HepG2 (cell line): ENCODE measurements around the gene IL22. TPM values are rescaled to one million over a fixed set of nuclear protein-coding genes. Genes with fewer than 3 reads are reported as not detected.
A peak's percentile ranks its signal among the peaks of the same experiment; 100 is the strongest.

Experiments used
- GABPB1 ChIP-seq: IDR thresholded peaks from 2 replicates; pipeline ENCODE4 v1.6.1; 2016; ENCODE audit warnings: mild to moderate bottlenecking, missing genetic modification reagents, moderate library complexity, missing compliant biosample characterization
- HNRNPK ChIP-seq: fragments of 200-400 bp; formaldehyde crosslinking; IDR thresholded peaks from 2 replicates; pipeline ENCODE4 v1.6.1; 2018; ENCODE audit warnings: low read length, low read depth, moderate library complexity, mild to moderate bottlenecking; ENCODE audit not compliant: poor library complexity, severe bottlenecking
- KLF15 ChIP-seq: sonication (generic); formaldehyde crosslinking; IDR thresholded peaks from 2 replicates; pipeline ENCODE4 v1.8.1; 2023; ENCODE audit warnings: borderline replicate concordance, mild to moderate bottlenecking, inconsistent platforms, missing genetic modification reagents, mixed read lengths
- RFXANK ChIP-seq: IDR thresholded peaks from 2 replicates; pipeline ENCODE4 v1.6.1; 2016
- SP1 ChIP-seq, 2 experiments: fragments of 450-650 bp in 1 of 2; sonication (generic) in 1 of 2; formaldehyde crosslinking in 1 of 2; IDR thresholded peaks; 2 replicates each; pipeline versions ENCODE4 v1.4.0 to v1.6.1; 2016 to 2020; ENCODE audit warnings: missing genetic modification reagents in 1 of 2
- YEATS4 ChIP-seq: sonication (generic); formaldehyde crosslinking; IDR thresholded peaks from 2 replicates; pipeline ENCODE4 v1.4.0; 2020; ENCODE audit warnings: missing genetic modification reagents, borderline replicate concordance
- polyA plus RNA-seq, 8 experiments: library from polyadenylated mRNA; depleted of rRNA in 3 of 8; stranded (reverse) in 7 of 8; unstranded in 1 of 8; fragments of >200 nt; fragmentation: Illumina TruSeq in 4 of 8; extraction: Trizol in 4 of 8; gene quantifications; 2 replicates each; pipeline versions ENCODE4 v1.2.1 to v1.2.3, GENCODE V29; 2011 to 2016; ENCODE audit warnings: low read depth in 4 of 8, missing spikeins in 1 of 8, mixed read lengths in 1 of 8; ENCODE audit not compliant: insufficient read depth in 1 of 8
- total RNA-seq, 5 experiments: library from RNA; depleted of rRNA; stranded (reverse); fragments of >200 nt; fragmentation: Illumina TruSeq; extraction: Trizol; gene quantifications; 2 replicates each; pipeline ENCODE4 v1.2.3, GENCODE V29; 2016; ENCODE audit warnings: low read depth in 1 of 5
- TF ChIP-seq, protein P1 (sequence below): sonication (generic); formaldehyde crosslinking; IDR thresholded peaks from 2 replicates; pipeline ENCODE4 v1.4.0; 2020; ENCODE audit warnings: missing genetic modification reagents, mild to moderate bottlenecking, borderline replicate concordance
- TF ChIP-seq, protein P2 (sequence below): sonication (generic); formaldehyde crosslinking; IDR thresholded peaks from one replicate; pipeline ENCODE4 v1.5.1; 2020; ENCODE audit warnings: mild to moderate bottlenecking, missing genetic modification reagents; ENCODE audit errors: not compliant biosample characterization

Gene IL22
- total and polyA plus RNA-seq, 2 of the 13 experiments (the other 11 are each of a cell fraction or from before 2014, with no cell fraction given) = not detected

DNA sequence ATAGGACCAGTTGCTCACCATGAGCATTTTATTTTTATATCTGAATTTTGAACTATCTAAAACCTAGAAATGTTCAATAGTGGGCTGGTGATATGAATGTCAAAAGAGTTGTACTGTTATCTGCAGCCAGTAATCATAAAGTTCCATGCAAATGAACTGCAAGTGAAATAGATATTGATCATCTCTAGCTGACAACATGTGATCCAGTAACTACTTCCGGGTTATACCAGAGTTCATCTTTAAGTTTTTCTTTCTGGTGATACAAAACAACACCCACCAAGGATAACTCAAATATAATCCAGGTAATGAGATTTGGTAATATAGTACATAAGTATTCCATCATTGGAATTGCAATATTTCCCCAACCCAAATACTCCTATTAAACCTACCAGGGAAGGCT lies 31.9 kb downstream of the IL22 start (continued):
- TF ChIP-seq GABPB1 (CRISPR knock-in tag) (peak; percentile 52), KLF15 (CRISPR knock-in tag) (no peak), HNRNPK (no peak), SP1 (IDR thresholded peaks at IDR 0.05) (no peak), SP1 (CRISPR knock-in tag; IDR thresholded peaks at IDR 0.05) (no peak), YEATS4 (CRISPR knock-in tag) (no peak), RFXANK (CRISPR knock-in tag) (no peak)
- TF ChIP-seq, protein P1, sequence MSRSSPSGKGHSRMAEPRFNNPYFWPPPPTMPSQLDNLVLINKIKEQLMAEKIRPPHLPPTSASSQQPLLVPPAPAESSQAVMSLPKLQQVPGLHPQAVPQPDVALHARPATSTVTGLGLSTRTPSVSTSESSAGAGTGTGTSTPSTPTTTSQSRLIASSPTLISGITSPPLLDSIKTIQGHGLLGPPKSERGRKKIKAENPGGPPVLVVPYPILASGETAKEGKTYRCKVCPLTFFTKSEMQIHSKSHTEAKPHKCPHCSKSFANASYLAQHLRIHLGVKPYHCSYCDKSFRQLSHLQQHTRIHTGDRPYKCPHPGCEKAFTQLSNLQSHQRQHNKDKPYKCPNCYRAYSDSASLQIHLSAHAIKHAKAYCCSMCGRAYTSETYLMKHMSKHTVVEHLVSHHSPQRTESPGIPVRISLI = no peak
- TF ChIP-seq, protein P2, sequence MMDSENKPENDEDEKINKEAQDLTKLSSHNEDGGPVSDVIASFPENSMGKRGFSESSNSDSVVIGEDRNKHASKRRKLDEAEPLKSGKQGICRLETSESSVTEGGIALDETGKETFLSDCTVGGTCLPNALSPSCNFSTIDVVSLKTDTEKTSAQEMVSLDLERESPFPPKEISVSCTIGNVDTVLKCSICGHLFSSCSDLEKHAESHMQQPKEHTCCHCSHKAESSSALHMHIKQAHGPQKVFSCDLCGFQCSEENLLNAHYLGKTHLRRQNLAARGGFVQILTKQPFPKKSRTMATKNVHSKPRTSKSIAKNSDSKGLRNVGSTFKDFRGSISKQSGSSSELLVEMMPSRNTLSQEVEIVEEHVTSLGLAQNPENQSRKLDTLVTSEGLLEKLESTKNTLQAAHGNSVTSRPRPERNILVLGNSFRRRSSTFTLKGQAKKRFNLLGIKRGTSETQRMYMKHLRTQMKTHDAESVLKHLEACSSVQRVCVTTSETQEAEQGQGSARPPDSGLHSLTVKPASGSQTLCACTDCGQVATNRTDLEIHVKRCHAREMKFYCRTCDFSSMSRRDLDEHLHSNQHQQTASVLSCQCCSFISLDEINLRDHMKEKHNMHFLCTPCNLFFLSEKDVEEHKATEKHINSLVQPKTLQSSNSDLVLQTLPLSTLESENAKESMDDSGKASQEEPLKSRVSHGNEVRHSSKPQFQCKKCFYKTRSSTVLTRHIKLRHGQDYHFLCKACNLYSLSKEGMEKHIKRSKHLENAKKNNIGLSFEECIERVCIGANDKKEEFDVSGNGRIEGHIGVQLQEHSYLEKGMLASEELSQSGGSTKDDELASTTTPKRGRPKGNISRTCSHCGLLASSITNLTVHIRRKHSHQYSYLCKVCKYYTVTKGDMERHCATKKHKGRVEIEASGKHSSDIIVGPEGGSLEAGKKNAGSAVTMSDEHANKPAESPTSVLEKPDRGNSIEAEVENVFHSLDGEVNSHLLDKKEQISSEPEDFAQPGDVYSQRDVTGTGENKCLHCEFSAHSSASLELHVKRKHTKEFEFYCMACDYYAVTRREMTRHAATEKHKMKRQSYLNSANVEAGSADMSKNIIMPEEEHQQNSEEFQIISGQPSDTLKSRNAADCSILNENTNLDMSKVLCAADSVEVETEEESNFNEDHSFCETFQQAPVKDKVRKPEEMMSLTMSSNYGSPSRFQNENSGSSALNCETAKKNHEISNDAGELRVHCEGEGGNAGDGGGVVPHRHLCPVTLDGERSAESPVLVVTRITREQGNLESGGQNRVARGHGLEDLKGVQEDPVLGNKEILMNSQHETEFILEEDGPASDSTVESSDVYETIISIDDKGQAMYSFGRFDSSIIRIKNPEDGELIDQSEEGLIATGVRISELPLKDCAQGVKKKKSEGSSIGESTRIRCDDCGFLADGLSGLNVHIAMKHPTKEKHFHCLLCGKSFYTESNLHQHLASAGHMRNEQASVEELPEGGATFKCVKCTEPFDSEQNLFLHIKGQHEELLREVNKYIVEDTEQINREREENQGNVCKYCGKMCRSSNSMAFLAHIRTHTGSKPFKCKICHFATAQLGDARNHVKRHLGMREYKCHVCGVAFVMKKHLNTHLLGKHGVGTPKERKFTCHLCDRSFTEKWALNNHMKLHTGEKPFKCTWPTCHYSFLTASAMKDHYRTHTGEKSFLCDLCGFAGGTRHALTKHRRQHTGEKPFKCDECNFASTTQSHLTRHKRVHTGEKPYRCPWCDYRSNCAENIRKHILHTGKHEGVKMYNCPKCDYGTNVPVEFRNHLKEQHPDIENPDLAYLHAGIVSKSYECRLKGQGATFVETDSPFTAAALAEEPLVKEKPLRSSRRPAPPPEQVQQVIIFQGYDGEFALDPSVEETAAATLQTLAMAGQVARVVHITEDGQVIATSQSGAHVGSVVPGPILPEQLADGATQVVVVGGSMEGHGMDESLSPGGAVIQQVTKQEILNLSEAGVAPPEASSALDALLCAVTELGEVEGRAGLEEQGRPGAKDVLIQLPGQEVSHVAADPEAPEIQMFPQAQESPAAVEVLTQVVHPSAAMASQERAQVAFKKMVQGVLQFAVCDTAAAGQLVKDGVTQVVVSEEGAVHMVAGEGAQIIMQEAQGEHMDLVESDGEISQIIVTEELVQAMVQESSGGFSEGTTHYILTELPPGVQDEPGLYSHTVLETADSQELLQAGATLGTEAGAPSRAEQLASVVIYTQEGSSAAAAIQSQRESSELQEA = no peak
